NCI-H524 (cell line): ENCODE data around the gene DNAH6.
"Not testable (repeated sequence)": the region's sequence is repeated elsewhere in the genome, so short reads cannot be mapped to it uniquely, and the experiment has no call there.

Experiments used
- DNase-seq, 2 experiments: peaks; one replicate each; lab custom pipeline; 2025; lab: John Stamatoyannopoulos, UW

The DNAH6 gene

DNA sequence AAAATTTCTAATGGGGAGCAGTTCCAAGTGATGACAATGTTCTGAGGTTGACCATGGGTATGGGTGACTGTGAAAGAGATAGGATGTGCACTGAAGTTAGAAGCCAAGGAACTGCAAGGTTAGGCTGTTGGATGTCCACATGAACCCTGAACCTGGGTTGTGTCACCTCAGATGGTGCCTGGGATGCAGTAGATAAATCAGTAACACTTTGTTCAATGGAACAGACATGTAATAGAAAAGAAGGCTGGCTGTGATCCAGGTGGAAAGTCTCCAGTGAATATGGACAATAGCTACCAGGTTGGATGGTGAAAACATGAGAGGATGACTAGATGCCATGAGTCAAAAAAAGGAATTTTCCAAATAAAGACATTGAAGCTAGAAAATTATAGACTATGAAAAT, 233.1 kb downstream of the DNAH6 start:
- DNase-seq = no peak

DNA sequence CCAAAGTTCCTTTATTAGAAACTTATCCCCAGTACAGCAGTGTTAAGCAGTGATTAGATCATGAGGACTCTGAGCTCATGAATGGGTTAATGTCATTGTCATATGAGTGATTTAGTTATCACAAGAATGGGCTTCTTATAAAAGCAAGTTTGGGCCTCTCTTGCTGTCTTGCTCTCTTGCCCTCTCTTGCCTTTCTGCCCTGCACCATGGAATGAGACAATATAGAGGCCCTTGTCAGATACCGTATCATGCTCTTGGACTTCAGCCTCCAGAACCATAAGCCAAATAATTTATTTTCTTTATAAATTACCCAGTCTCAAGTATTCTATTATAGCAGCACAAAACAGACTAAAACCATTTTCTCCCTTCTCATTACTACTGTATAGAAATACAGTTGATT, 238.8 kb downstream of the DNAH6 start:
- DNase-seq = no peak

DNA sequence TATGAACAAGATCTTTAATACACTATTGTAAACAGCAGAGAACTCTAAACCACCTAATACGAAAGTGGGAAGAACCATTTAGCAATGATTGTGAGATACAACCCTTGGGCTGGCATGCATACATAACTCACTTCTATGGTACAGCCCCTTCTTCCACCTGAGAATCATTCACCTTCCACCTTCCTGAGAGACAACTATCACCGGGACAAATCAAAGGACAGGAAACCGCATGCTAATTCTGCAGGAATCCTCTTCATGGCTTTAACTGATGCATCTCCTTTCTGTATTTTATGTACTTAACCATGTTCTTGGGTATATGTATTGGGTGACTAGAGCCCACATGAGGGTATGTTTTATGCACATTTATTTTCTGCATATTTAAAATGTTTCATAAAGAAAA, 241.3 kb downstream of the DNAH6 start:
- DNase-seq = no peak

DNA sequence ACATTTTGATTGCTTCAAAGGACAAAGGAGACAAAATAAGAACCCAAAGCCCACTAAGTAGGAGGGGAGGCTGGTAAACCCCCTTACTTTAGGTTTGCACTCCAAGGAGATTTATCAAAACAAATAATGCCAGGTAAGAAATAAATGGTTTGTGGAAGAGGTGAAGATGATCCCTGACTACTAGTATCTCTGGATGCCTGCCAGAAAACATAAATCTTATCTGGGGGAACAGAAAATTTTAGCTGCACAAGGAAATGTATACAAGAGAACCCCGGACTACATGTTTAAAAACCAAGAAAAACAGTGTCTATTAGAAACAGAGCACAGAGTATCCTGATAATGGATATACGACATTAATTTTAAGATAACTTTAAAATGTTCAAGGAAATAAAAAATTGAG, 250.5 kb downstream of the DNAH6 start:
- no peak for DNase-seq

DNA sequence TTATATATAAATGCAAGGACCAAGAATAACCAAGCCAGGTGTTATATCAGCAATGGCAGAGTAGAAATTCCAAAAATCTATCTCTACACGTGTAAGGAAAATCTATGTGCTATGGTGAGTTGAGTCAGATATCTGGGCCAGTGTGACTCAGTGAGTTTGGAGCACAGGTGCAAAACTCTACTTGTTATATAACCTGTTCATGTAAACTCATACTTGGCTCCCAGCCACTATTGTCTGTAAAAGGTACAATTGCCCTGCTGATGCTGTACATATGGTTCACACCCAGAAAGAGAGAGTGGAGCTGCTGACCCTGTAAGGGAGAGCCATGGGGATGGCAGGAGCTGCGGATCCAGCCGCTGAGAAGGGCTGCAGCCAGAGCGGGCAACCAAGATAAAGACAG, 252.5 kb downstream of the DNAH6 start:
- DNase-seq = no peak

DNA sequence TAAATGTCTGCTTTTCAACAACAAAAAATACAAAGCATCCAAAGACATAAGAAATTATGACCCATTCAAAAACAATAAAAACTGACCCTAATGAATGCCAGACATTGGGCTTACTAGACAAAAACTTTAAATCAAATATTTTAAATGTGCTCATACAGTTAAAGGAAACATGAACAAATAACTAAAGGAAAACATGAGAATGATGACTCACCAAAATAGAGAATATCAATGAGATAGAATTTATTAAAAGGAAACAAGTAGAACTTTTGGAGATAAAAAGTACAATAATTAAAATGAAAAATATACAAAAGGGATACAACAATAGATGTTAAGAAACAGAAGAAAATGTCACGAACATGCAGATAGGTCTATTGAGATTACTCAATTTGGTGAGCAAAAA, 254.0 kb downstream of the DNAH6 start:
- no peak for DNase-seq

DNA sequence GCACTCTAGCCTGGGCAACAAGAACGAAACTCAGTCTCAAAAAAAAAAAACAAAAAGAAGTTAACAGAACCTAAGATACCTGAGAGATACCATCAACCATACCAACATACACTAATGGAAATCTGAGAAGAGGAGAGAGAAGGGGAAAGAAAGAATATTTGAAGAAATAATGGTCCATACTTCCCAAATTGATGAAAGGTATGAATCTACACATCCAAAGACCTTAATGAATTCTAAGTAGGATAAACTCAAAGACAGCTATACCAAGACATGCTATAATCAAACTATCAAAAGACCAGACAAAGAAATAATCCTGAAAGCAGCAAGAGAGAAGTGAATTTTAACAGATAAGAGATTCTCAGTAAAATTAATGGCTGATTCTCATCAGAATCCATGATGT, 255.0 kb downstream of the DNAH6 start:
- no peak for DNase-seq

DNA sequence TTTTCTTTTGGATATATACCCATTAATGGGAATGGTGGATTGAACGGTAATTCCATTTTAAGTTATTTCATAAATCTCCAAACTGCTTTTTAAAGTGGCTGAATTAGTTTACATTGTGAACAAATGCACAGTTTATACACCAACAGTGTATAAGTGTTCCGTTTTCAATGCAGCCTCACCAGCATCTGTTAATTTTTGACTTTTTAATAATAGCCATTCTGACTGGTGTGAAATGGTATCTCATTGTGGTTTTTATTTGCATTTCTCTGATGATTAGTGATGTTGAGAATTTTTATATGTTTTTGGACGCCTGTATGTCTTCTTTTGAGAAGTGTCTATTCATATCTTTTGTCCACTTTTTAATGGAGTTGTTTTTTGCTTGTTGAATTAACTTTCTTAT, 257.3 kb downstream of the DNAH6 start:
- not testable (repeated sequence) for DNase-seq

DNA sequence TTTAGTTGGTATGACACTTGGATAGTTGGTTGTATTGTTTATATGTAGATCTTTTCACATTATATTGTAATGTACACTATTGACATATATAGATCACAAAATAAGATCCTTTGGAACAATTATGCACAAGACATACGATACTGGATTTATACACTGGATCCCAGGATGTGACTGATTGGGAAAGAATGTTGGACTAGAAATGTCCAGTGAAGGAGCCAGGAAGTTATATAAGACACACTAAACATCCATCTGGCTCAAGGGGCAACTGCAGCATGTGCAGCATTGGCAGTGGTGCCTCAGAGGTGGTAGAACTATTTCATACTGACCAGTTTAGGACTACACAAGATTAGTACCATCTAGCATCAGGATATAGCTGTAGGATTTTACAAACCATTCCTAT, 259.7 kb downstream of the DNAH6 start:
- no peak for DNase-seq

DNA sequence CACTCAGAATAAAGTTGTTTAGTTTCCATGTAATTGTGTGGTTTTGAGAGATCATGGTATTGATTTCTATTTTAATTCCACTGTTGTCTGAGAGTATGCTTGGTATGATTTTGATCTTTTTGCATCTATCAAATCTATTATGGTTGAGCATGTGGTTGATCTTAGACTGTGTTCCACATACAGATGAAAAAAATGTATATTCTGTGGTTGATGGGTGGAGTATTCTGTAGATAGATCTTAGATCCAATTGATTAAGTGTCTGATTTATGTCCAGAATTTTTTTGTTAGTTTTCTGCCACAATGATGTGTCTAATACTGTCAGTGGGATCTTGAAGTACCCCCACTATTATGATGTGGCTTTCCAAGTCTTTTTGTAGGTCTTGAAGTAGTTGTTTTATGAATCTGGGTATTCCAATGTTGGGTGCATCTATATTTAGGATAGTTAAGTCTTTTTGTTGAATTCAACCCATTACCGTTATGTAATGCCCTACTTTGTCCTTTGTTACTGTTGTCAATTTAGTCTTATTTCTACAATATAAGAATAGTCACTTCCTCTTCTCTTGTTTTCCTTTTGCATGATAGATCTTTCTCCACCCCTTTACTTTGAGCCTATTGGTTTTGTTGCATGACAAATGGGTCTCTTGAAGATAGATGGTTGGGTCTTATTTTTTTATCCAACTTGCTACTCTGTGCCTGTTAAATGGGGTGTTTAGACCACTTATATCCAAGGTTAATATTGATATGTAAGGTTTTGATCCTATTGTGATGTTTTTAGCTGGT, 262.8 kb downstream of the DNAH6 start:
- DNase-seq = no peak

DNA sequence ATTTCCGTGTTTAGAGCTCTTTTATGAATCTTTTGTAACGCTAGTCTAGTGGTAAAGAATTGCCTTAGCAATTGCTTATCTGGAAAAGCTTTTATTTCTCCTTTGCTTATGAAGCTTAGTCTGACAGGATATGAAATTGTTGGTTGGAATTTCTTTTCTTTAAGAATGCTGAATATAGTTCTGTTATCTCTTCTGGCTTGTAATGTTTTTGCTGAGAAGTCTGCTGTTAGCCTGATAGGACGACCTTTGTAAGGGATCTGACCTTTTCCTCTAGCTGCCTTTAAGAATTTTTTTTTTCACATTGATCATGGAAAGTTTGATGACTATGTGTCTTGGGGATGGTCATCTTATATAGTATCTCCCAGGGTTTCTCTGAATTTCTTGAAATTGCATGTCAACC, 263.5 kb downstream of the DNAH6 start:
- no peak for DNase-seq

DNA sequence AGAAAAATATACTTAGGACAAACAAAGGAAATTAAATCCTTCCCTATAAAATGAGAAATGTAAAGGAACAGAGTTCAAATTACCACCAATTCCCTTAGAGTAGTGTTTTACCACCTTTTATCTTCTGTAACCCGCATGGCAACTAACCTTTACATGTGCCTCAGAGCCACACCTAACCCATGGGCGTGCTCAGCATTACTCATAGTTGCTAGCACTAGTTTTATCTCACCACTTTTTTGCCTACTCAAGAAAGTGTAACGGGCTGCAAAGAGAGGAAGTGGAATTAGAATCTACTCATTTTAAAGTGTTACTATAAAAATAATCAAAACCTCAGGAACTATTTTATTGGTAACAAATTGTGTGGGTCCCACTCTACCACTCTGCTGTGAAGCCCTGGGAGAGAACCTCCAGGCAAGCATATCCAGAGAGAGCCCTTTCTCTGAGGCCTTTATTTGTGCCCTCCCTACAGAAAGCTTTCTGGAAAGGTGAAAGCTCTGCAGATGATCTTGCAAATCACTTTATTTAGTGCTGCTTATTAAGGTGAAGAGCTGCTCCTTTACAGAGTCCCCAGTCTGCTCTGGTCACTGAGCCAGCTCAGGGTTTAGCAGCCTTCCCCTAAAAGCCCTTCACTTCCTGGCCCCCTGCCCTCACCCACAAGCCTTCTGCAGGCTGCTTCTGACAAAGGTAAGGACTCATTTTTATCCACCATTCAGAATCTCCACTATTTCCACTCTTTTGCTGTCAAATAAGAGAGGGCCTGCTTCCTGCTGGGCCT, 265.8 kb downstream of the DNAH6 start:
- no peak for DNase-seq

DNA sequence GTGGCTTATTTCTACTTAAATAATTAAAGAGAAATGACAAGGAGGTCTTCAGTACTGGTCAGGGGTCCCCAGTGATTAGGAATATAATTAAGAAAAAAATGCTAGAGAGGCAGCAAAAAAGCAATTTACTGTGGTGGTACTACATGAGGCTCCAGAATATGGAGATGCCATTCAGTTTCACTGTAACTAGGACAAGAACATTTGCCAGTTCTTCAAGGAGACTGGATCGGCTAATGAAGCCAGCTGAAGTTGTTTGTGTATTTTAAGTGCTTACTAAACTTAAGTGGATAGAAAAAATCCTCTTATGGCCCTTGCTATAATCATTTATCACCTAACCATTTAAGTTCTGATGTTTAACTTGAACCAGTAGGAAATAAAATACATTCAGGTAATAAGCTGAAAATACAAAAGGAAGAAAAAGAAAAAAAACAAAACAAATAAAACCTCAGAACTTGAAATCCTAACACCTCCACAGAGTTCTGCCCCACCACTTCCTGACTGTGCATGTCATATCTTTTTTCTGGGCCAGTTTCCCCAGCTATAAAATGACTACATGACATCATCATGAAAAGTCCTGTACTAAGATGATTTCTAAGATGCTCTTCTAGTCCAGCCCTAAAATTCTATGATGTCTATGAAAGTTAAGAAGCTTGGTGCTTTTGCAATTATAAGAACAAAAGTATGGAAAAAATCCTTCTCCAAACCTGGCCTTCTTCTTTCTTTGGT, 266.6 kb downstream of the DNAH6 start:
- peak in 1 of 2 experiments; percentile 1 for DNase-seq

DNA sequence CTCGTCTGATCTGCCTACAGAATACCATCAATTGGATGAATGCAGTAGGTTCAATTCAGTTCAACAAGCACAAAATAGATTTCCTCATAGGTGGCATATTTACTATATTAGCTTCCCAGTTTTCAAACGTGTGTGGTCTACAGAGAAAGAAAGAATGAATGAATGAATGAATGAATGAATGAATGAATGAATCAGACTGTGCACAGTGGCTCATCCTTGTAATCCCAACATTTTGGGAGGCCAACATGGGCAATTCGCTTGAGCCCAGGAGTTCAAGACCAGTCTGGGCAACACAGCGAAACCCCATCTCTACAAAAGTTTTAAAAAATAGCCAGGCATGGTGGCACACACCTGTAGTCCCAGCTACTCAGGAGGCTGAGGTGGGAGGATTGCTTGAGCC, 269.7 kb downstream of the DNAH6 start:
- DNase-seq = no peak

DNA sequence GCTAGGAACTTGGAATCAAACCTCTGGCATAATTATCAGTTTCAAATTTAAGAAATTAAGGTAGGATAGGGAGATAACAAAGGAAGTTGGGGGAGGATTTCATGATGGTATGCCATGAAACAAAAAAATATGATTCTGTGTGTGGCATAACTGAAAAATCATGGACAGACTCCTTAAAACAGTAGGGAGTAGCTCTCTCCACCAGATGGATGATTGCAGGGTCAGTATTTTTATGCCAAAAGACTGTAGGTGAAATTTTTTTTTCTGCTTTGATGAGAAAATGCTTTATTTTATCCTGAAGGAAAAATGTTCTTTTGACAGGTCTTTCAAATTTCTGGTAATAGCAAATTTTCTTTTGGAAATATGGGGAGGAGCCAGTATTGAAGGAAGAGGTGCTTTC, 270.3 kb downstream of the DNAH6 start:
- DNase-seq = no peak

DNA sequence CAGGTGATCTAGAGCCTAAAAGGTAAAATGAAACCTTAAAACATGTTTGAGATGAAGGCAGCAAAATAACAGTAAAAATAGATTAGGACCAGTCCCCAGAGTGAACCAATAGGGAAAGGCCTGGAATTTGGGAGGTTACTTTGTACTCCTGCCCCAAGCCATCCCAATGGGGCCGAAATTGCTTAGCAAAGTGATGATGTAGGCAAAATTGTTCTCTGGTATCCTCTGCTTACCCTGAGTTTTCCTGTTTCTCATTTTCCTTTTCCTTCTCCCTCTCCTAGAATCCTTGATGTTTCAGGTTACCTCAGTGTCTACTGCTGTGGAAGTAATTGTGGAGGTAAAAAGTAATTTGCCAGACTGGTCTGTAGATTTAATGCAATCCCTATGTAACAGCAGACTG, 271.7 kb downstream of the DNAH6 start:
- DNase-seq = no peak

DNA sequence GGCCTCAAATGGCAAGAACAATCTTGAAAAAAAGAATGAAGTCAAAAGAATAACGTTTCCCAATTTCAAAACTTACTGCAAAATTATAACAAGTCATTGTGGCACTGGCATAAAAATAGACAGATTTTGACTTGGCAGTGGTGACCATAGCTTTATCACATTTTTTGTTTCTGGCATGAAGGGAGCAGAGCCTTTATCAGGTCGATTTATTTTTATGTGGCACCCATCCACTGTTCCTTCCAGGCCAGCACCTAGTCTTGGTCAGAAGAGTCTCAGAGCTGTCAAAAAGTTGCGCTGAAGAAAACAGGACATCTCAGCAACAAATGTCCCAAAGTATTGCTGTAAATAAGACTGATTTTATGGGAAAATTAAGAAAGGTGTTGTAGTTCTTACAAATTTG, 272.2 kb downstream of the DNAH6 start:
- no peak for DNase-seq

DNA sequence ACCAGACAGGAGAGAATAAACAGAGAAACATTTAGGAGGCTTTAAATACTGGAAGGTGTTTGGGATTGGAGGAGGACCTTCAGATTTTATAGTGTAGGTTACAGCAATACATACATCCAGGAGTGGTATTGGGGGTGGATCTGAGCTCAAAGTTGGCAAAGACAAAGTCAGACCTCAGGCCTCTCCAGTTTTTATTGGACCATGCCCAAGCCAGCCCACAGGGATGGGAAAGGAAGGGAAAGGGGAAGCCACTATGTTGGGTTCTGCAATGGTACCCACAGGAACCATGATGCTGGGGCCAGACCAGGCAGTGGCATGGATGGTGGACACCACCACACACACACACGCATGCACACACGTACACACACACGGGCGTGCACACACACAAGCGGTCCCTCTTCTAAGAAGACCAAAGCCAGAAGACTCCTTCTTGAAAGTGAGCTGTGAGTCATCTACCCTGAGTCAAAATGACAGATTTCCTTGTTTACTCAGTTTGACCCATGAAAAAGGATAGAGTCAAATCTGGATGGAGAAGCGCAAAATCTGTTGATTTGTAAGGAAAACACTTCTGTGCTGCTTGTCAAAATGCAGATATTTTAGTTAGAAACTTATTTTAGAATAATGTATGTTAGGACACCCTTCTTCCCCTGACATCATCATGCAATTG, 276.7 kb downstream of the DNAH6 start:
- no peak for DNase-seq

DNA sequence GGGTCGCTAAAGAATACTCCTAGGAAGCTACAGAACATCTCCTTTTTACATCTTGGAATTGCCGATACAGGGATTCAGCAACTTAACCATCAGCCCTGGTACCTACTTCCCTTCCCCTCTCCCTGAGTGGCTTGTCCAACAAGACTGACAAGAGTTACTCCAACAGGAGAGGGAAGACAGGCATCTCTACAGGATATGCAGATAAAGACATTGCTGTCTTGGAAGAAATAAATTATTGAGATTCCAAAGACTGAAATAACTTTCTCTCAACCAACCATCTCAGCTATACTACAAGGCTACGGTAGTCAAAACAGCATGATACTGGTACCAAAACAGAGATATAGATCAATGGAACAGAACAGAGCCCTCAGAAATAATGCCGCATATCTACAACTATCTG, 277.3 kb downstream of the DNAH6 start:
- DNase-seq = no peak

DNA sequence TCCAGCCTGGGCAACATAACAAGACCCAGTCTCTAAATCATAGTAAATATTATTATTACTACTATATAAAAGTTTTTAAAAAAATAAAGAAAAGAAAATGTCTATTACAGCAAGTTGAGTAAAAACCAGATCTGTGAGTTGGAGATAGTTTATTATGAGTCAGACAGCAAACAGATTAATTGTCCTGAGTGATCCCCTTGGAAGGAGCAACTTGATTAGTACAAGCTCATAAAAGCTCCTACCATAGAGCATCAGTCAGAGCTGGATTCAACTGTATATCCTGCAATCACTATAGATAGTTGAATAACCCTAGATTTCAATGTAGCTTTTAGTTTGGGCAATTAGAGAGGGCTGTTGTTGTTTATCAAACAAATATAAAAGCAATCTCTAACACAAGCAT, 280.5 kb downstream of the DNAH6 start:
- DNase-seq = no peak

DNA sequence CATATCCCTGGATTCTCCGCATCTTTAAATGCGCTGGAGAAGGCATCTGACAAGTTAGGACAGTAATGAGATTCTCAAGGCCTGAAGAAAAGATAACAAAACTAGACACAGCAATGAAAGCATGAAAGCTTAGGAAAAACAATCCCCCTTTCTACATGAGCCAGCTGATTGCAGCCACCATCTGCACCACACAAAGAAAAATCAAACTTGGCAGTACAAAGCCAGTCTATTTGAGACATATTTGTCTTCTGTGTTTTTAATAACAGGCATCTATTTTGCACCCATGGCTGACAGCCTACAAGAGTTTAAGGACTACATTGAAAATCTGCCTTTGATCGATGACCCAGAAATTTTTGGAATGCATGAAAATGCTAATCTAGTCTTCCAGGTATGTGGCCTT, 281.0 kb downstream of the DNAH6 start:
- no peak for DNase-seq

DNA sequence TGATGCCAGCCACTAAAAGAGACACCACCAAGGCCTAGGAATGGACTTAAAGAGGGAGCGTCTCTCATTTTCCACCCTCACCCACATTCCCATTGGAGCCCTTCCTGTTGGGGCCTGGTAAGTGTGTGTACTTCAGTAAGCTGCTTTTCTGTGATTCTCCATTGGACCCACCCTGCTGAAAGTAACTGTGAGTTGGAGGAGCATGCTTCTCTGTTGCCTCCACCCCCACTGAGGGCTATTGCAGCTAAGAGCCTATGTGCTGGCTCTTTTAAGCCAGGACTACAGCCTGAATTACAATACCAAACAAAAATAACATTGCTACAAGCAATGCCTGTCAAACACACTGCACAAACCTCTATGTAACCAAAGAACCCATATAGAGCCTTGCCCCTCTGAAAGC, 283.5 kb downstream of the DNAH6 start:
- DNase-seq = no peak
